OCI-LY7 (cell line): Measurements from ENCODE around the gene PLA2G12A.

Experiments
- EZH2phosphoT487 ChIP-seq: fragments of 200-600 bp; sonication (generic); IDR thresholded peaks from 2 replicates; pipeline ENCODE4 v1.6.1; 2018; ENCODE audit warnings: low read depth, borderline replicate concordance, mild to moderate bottlenecking, mixed run types, antibody characterized with exemption, low read length, moderate library complexity, mixed read lengths
- TF ChIP-seq, protein P1 (sequence below): fragments of 200-600 bp; sonication (generic); conservative IDR thresholded peaks from 2 replicates; pipeline ENCODE4 v1.5.1; 2014; ENCODE audit warnings: mild to moderate bottlenecking, antibody characterized with exemption, low read length, moderate library complexity, mixed read lengths

GRCh38 chr4:109723110-109723509 lies 6.8 kb downstream of the PLA2G12A start:
- TF ChIP-seq, protein P1, sequence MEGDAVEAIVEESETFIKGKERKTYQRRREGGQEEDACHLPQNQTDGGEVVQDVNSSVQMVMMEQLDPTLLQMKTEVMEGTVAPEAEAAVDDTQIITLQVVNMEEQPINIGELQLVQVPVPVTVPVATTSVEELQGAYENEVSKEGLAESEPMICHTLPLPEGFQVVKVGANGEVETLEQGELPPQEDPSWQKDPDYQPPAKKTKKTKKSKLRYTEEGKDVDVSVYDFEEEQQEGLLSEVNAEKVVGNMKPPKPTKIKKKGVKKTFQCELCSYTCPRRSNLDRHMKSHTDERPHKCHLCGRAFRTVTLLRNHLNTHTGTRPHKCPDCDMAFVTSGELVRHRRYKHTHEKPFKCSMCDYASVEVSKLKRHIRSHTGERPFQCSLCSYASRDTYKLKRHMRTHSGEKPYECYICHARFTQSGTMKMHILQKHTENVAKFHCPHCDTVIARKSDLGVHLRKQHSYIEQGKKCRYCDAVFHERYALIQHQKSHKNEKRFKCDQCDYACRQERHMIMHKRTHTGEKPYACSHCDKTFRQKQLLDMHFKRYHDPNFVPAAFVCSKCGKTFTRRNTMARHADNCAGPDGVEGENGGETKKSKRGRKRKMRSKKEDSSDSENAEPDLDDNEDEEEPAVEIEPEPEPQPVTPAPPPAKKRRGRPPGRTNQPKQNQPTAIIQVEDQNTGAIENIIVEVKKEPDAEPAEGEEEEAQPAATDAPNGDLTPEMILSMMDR: no peak
- no peak for TF ChIP-seq EZH2phosphoT487
